Measurements from ENCODE around the gene PXN. TPM values are rescaled to one million over a fixed set of nuclear protein-coding genes. Genes with fewer than 3 reads are reported as not detected.

PXN gene
- total and polyA plus RNA-seq, 2 of the 13 experiments (the other 11 are each of a cell fraction or from before 2014, with no cell fraction given): 13.6 to 14.2 TPM

- TF ChIP-seq ZHX2 (IDR thresholded peaks at IDR 0.05; ENCODE audit: low read depth) (no peak), ZHX2 (CRISPR knock-in tag; IDR thresholded peaks at IDR 0.05; ENCODE audit: borderline replicate concordance) (no peak), ZBTB38 (CRISPR knock-in tag; IDR thresholded peaks at IDR 0.05) (0 out of 2 replicates have a peak, but pooled peaks have one; percentile 46), STAG1 (CRISPR knock-in tag; IDR thresholded peaks at IDR 0.05) (no peak), KDM1A (CRISPR knock-in tag; IDR thresholded peaks at IDR 0.05) (no peak), FOXJ3 (CRISPR knock-in tag; IDR thresholded peaks at IDR 0.05; ENCODE audit: borderline replicate concordance) (no peak), ZMYM3 (CRISPR knock-in tag; IDR thresholded peaks at IDR 0.05) (no peak), TIGD3 (CRISPR knock-in tag; IDR thresholded peaks at IDR 0.05; ENCODE audit: borderline replicate concordance) (no peak), ZFP82 (CRISPR knock-in tag; IDR thresholded peaks at IDR 0.05; ENCODE audit: borderline replicate concordance) (no peak), CBX2 (IDR thresholded peaks at IDR 0.05; ENCODE audit: low read depth, low read length) (no peak), CBX2 (CRISPR knock-in tag; IDR thresholded peaks at IDR 0.05; ENCODE audit: low read depth) (no peak), ZFP91 (CRISPR knock-in tag; IDR thresholded peaks at IDR 0.05; ENCODE audit: borderline replicate concordance) (no peak), ZNF431 (CRISPR knock-in tag; IDR thresholded peaks at IDR 0.05; ENCODE audit: borderline replicate concordance, low read depth) (no peak), NAIF1 (CRISPR knock-in tag; IDR thresholded peaks at IDR 0.05; ENCODE audit: borderline replicate concordance) (no peak), ZNF20 (CRISPR knock-in tag; IDR thresholded peaks at IDR 0.05) (no peak)
- TF ChIP-seq, protein P1, sequence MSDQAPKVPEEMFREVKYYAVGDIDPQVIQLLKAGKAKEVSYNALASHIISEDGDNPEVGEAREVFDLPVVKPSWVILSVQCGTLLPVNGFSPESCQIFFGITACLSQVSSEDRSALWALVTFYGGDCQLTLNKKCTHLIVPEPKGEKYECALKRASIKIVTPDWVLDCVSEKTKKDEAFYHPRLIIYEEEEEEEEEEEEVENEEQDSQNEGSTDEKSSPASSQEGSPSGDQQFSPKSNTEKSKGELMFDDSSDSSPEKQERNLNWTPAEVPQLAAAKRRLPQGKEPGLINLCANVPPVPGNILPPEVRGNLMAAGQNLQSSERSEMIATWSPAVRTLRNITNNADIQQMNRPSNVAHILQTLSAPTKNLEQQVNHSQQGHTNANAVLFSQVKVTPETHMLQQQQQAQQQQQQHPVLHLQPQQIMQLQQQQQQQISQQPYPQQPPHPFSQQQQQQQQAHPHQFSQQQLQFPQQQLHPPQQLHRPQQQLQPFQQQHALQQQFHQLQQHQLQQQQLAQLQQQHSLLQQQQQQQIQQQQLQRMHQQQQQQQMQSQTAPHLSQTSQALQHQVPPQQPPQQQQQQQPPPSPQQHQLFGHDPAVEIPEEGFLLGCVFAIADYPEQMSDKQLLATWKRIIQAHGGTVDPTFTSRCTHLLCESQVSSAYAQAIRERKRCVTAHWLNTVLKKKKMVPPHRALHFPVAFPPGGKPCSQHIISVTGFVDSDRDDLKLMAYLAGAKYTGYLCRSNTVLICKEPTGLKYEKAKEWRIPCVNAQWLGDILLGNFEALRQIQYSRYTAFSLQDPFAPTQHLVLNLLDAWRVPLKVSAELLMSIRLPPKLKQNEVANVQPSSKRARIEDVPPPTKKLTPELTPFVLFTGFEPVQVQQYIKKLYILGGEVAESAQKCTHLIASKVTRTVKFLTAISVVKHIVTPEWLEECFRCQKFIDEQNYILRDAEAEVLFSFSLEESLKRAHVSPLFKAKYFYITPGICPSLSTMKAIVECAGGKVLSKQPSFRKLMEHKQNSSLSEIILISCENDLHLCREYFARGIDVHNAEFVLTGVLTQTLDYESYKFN (CRISPR knock-in tag; conservative IDR thresholded peaks at IDR 0.05): no peak
Measured at GRCh38 chr12:120261951-120262851, 3.3 kb downstream of the PXN start (continued).

Data from HepG2 (cell line).